Muscle of arm (tissue), 12 donors: Measurements from ENCODE around the gene HTRA1. TPM values are rescaled to one million over a fixed set of nuclear protein-coding genes. Genes with fewer than 3 reads are reported as not detected.

Source experiments
- DNase-seq: peaks from one replicate; pipeline ENCODE4 v3.0.0-alpha.2; 2013
- polyA plus RNA-seq, 12 donors: library from polyadenylated mRNA; unstranded; fragments of 120-200 nt; gene quantifications; one replicate each; pipeline ENCODE4 v1.2.1, GENCODE V29; 2013; ENCODE audit not compliant: insufficient read length in 12 of 12

HTRA1 gene
- polyA plus RNA-seq, 12 donors = 44.0 to 213 (median 104) TPM; not detected in 1

DNA sequence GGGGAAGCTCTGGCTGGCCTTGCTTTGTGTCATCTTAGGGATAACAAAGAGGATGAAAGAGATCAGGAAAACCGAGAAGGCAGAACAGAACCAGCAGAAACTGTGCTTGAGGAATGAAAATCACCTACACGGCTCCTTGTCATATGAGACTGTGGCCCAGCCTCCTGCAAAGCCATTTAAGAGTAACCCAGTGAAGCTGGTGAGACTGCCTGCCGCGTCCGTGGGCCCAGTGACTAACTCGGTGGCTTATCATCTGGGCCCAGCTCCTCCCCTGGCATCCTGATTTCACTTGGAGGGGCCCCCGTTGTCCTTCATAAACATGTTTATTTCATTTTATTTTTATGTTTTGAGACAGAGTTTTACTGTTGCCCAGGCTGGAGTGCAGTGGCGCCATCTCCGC lies 30.7 kb downstream of the HTRA1 start:
- DNase-seq = no peak

DNA sequence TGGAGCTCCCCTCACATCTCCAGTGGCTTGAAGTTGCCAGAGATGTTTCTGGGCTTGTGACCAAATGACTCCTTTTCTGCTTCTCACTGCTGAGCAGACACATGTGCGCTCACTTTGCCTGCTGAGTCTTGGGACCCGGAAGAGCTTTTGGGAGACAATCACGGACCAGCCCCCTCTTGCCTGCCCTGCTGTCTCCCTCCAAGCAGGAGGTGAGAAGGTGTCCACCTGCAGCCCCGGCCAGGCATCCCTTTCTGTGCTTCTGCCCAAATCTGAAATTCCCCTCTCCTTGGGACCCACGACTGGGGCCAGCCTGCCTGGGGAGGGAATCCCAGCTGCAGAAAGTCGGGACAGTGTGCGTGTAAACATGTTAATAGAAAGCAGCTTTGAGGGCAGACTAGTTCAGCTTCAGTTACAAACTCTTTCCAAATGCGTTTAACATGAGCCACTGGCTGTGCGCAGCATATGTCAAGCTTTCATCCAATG lies 31.7 kb downstream of the HTRA1 start:
- peak; percentile 94 for DNase-seq

- no peak for DNase-seq
Observed at GRCh38 chr10:122493761-122494160, 32.4 kb downstream of the HTRA1 start.

DNA sequence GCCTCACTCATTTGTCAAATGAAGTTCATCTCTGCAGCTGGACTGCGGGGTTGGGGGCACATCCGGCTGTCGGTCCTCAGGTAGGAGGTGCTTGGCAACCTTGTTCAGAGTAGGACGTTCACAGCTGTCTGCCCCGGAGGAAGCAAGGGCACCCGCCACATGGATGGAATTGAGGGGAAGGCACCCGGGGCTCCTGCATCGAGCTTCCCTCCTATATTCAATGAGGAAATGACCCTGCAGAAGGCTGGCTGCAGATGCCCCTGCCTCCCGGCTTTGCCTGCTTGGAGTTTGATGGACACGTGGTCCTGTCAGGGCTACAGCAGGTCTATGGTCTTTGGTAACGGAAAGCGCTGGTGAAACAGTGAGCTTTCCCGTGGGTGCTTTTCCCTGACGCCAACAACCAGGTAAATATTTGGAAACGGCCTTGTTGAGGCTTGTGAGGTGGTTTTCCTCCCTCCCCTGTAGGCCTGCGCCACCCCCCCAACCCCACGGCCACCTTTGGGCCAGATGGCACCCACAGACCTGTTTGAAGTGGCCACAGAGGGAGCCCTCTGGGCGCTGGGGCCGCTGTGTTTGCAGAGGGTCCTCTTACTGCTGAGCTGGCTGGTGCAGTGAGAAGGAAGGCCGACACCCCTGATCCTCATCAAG lies 32.9 kb downstream of the HTRA1 start:
- DNase-seq = no peak

DNA sequence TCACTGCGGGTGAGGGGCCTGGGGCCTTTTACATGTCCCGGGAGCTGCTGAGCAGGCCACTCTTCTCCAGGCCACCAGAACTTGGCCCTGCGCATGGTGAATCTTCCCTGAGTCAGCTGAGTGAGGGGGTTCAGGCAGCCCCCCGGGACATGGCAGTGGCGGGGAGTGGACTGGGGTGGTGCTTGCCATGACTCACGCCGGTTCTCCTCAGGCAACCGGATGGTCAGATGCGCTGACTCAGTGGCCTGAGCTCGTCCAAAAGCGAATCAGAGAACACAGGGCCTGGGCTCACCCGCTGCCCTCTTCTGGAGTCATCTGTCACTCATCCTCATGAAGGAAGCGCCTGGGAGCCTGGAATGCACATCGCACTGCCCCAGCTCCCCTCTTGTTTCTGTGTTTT lies 33.5 kb downstream of the HTRA1 start:
- DNase-seq = no peak

DNA sequence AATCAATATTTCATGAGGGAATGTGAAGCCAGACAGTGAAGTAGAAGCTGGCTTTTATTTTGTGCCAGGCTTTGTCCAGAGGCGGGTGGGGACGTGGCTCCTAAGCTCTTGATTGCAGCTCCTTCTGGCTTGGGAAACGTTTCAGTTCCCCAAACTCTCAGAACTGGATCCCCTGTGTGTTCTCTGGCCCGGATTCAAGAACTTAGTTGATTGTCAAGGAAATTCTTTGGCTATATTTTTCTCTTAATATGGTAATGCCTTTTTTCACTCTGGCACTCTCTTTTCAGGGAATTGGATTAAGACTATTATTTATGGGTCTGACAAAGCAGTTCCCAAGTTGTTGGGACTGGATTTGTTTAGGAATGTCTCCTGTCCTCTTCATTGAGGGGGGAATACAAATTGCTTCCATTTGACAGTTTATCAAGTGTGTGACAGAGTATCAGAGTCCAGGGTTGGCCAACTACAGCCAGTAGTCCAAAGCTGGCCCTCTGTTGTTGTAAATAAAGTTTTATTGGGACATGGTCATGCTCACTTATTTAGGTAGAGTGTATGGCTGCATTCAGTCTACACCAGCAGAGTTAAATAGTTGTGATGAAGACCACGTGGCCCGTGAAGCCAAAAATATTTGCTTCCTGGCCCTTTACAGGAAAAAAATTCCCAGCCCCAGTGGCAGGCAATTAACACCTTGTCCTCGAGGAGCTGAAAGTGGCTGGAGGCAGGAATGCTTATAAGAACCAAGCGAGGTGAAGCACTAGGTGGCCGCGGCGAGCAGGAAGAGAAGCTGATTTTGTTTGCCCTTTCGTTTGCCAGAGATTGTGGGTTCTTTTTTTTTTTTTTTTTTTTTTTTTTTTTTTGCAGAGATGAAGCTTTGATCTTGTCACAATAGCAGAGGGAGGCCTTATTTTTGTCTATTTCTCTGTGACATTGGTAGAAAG lies 34.3 kb downstream of the HTRA1 start:
- DNase-seq = no peak

DNA sequence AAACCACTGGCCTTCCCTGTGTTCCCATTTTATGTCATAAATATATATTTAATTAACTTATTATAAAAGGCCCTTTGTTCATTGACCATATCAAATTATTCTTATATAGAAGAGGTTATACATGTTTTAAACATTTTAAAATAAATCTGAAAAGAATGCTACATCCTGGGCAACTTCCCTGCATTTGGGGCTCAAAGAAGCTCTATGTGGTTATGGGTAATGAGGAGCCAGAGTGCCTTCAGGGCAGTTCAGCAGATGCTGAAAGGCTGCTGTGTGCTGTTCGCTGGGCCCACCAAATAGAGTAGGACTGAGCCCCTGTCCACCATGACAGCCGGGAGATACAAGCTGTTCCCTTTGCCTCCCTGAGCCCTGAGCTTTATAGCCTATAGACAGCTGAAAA lies 35.9 kb downstream of the HTRA1 start:
- no peak for DNase-seq

DNA sequence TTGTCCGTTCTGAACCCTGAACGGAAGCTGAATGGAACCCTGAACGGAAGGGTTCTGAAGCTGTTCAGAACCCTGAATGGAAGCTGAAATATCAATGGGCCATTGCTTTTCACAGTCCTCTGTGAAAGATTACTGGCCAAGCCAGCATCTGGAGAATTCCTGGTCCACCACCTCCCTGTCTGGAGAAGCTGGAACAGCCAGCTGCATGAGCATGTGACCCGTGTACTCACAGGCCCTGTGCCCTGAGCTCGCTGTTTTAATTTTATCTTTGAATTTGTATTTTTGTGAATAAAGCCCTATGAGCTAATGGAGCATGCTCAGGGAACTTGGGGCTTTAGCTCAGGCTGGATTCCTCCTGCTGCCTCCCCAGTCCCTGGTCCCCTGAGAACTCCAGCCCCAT lies 37.2 kb downstream of the HTRA1 start:
- no peak for DNase-seq

DNA sequence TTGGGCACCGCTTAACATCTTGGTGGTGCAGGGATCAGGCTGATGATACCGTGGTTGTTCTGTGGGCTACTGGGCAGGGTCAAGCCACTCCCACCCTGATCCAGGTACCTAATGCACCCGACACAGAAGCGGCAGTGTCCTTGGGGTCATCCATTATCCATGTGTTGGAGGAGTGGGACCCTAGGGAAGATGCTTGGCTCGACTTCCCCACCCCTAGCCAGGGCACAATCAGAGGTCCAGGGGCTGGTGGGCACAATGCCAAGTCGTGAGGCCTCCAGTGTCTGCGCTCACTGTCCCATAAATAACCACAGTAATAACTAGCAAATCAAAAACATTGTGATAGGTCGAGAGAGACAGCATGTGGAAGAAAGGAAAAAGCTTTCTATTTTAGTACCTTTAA lies 37.7 kb downstream of the HTRA1 start:
- DNase-seq = no peak

GRCh38 chr10:122499491-122499941 lies 38.2 kb downstream of the HTRA1 start:
- no peak for DNase-seq

GRCh38 chr10:122500194-122500593 lies 38.8 kb downstream of the HTRA1 start:
- DNase-seq = no peak

GRCh38 chr10:122500726-122501125 lies 39.4 kb downstream of the HTRA1 start:
- no peak for DNase-seq

DNA sequence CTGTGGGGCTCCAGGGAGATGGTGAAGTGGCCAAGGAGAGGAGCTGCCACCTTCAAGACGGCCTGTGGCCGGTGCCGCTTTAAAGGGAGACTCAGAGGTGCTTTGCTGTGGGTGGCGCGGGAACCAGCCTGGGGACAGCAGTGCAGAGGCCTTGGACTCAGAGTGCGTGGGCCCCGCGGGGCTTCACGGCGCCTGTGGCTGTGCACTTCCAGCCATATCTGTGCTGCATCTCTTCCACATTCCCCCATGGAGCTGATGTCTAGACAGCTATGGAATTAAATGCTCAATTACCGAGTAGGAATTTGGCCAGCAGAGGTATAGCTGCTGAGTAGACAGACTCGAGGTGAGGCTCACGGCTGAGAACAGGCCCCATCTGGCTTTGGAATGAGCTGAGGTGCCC lies 41.7 kb downstream of the HTRA1 start:
- no peak for DNase-seq

GRCh38 chr10:122503886-122504609 lies 42.7 kb downstream of the HTRA1 start:
- peak; percentile 54 for DNase-seq

GRCh38 chr10:122504610-122504950 lies 43.2 kb downstream of the HTRA1 start:
- DNase-seq = peak; percentile 91

- no peak for DNase-seq
Observed at GRCh38 chr10:122505011-122505410, 43.7 kb downstream of the HTRA1 start.

GRCh38 chr10:122505885-122506645 lies 44.7 kb downstream of the HTRA1 start:
- no peak for DNase-seq

DNA sequence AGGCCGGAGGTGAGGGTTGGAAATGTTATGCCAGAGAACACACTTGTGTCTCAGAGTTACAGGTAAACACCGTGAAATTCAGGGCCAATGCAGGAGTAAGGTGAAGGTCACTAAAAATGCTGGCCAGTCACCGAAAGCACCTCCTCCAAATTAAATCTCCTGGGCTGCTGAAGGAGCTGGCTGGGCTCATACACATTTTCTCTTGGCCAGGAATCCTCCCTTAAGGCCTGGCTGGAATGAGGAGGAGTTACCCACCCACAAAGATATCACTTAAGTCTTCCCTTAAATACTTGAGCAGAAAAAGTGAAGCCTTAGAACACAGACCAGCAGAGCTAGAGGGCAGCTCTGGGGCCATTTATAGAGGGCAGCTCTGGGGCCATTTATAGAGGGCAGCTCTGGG lies 46.3 kb downstream of the HTRA1 start:
- DNase-seq = no peak

DNA sequence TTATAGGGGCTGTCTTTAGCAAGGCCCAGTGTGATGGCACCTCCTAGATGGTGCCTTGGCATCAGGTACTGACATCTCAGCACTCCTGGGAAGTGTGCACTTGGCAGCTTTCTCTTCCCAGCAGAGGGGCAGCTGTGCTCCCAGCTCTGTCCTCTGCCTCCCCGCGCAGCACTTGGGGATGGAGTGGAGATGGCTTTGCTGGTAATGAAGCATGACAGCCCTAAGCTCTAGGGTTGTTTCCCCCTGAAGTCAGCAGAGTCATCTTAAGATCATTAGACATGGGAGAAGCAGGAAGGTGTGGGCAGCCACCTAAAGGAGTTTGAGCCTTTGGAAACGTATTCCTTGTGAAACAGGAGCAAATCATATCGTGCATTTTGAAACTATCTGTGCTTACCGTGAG lies 46.7 kb downstream of the HTRA1 start:
- DNase-seq = no peak

DNA sequence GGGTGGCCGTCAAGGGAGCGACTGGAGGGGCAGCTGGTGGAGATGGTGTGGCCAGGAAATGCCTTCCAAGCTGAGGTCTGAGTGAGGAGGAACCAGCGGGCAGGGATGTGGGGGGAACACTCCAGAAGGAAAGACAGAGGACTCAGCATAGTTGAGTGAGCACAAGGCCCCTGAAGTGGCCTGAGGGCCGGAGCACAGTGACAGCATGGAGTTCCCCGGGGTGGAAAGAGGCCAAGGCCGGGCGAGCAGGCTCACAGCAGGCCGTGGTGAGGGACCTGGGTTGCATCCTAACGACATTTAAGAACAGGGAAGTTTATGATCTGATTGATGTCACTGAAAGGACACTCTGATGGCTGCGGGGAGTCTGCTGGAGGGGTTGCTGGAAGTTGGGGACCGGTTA lies 48.0 kb downstream of the HTRA1 start:
- DNase-seq = no peak

DNA sequence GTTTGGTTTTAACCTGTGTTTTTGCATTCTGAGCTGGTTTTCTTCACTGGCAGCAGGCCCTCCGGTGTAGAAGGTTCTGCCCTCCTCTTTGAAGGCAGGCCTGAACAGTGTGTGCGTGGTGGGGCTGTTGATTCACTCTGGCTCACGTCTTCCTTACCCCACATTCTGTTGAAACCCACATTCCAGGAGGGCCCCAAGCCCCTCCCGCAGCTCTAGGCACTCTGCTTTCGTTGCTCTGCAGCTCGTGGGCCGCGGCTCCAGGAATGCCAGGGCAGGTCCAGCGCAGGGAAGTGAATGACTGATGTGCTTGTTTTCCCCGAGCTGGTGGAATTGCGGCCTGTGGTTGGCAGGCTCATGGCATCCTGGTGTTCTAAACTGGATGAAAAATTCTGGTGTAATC lies 49.0 kb downstream of the HTRA1 start:
- no peak for DNase-seq

GRCh38 chr10:122510736-122511135 lies 49.4 kb downstream of the HTRA1 start:
- DNase-seq = no peak
